Duodenal mucosa (tissue), 2 donors: ENCODE data around the gene ACIN1.

Experiments
- H3K27ac ChIP-seq: one replicate; pipeline ENCODE4 v1.7.0; 2013; ENCODE audit warnings: low read depth, low read length
- H3K27me3 ChIP-seq, 2 donors: one replicate each; pipeline ENCODE4 v1.7.0; 2013; ENCODE audit warnings: low read length in 2 of 2, control low read depth in 1 of 2; ENCODE audit not compliant: insufficient read depth in 2 of 2, control insufficient read depth in 1 of 2
- H3K36me3 ChIP-seq, 2 donors: one replicate each; pipeline ENCODE4 v1.7.0; 2013; ENCODE audit warnings: low read length in 2 of 2, control low read depth in 1 of 2; ENCODE audit not compliant: insufficient read depth in 2 of 2, control insufficient read depth in 1 of 2
- H3K4me1 ChIP-seq, 2 donors: one replicate each; pipeline ENCODE4 v1.7.0; 2013; ENCODE audit warnings: low read length in 2 of 2, control low read depth in 1 of 2; ENCODE audit not compliant: insufficient read depth in 2 of 2, control insufficient read depth in 1 of 2
- H3K4me3 ChIP-seq, 2 donors: one replicate each; pipeline ENCODE4 v1.7.0; 2013; ENCODE audit warnings: low read length in 2 of 2, low read depth in 1 of 2
- H3K9ac ChIP-seq, 2 donors: one replicate each; pipeline ENCODE4 v1.7.0; 2013; ENCODE audit warnings: low read length in 2 of 2, low read depth in 1 of 2
- H3K9me3 ChIP-seq, 2 donors: one replicate each; pipeline ENCODE4 v1.7.0; 2013; ENCODE audit warnings: low read length in 2 of 2, control low read depth in 1 of 2; ENCODE audit not compliant: control insufficient read depth in 1 of 2

ACIN1 gene

GRCh38 chr14:23105348-23105824 is 10.4 kb upstream of the ACIN1 start:
- Histone ChIP-seq H3K9me3 (no peaks in the 10 kb centered on the region), H3K9ac (no peak overlapping the region), H3K4me3 (no peak overlapping the region), H3K27me3 (no peaks in the 10 kb centered on the region), H3K27ac (no peak overlapping the region), H3K4me1 (no peaks in the 10 kb centered on the region), H3K36me3 (no peaks in the 10 kb centered on the region)

DNA sequence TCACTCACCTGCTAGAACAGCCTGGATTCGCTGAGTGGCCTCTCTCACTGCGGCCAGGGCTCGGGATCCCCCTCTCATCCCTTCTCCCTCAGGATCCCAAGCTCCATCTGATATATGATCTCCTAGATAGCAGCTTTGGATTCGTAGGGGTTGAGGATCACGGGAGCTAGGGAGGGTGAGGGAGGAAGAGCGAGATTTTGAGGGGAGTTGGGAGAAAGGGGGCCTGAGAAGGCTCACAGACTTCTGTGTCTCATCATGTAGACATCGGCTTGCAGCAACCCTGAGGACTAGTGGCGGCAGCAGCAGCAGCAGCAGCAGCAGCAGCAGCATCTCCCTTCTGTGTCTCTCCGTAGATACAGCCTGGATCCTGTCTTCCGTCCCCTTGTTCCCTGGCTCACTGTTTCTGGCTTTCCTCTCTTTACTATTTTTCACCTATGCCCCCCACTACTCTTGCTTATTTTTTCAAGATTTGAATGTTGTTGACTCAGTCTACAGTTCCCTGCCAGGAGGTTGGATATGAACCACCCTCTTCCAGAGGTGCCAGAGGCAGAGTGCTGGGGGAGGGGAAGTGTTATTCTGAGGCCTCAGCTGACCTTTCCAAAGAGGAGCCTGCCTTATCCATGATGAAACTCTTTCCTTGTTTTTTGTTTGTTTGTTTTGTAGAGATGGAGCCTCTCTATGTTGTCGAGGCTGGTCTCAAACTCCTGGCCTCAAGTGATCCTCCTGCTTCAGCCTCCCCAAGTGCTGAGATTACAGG is 9.8 kb upstream of the ACIN1 start, which contains the start of gene CIROP:
Gene CIROP, minus strand, starts transcription at position 399 of the 757 bp plus-strand sequence. Its CDS starts 69 bp downstream, at position 330.
- Histone ChIP-seq H3K27ac (no peak within 1 kb of the TSS), H3K9me3 (no peaks in the 10 kb centered on the region), H3K4me3 (no peak within 1 kb of the TSS), H3K4me1 (no peaks in the 10 kb centered on the region), H3K9ac (no peak within 1 kb of the TSS), H3K27me3 (no peaks in the 10 kb centered on the region), H3K36me3 (no peaks in the 10 kb centered on the region)

DNA sequence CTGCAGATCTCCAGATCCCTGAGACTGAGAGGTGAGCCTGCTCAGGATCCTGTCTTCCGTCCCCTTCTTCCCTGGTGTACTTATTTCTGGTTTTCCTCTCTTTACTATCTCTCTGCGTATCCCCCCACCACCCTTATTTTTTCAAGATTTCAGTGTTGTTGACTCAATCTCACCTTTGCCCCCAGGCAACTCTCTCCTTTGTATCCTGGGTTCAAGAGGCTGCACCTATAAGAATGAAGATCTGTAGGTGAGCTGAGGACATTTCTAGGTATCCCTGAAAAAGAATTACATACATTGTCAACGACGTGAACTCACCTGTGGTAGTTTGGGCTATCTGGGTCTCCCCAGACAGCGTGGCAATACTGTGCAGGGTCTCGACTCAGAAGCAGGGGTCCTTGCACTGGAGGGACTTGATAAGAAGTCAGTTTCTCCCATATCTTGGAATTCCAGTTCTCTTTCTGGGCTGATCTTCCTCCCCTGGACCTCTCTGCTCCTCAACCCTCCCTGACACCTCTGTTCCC is 9.2 kb upstream of the ACIN1 start:
- no peak overlapping the region for H3K4me3 ChIP-seq
- peaks cover 0 to 2% of the 10 kb centered on the region in 2 donors for H3K4me1 ChIP-seq
- no peaks in the 10 kb centered on the region for H3K9me3 ChIP-seq
- H3K27ac ChIP-seq, result no peak overlapping the region
- H3K27me3 ChIP-seq, result no peaks in the 10 kb centered on the region
- H3K9ac ChIP-seq, result no peak overlapping the region
- peaks cover 0 to 2% of the 10 kb centered on the region in 2 donors for H3K36me3 ChIP-seq

- Histone ChIP-seq H3K9me3 (no peaks in the 10 kb centered on the region), H3K4me3 (no peak overlapping the region), H3K9ac (no peak overlapping the region), H3K27me3 (no peaks in the 10 kb centered on the region), H3K27ac (no peak overlapping the region), H3K36me3 (peaks cover 0 to 6% of the 10 kb centered on the region in 2 donors), H3K4me1 (peaks cover 0 to 3% of the 10 kb centered on the region in 2 donors)
Measured at GRCh38 chr14:23103581-23103980, 8.6 kb upstream of the ACIN1 start.

DNA sequence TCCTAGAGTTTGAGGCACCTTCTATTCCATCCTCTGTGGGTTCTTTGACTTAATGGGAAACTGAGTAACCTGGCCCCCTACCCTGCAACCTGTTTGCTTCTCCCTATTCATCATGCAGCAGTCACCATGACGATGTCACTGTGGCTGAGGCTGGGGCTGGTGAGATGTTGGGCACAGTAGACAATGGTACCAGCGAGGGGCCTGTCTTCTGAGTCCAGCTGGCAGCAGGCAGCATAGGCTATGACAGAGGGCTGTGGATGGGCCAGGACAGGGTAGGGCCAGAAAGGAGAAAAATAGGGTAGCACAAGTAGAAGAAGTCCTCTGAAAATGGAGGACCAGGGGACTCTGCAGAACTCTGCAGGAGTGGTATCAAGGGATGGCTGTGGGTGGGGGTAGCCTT is 7.9 kb upstream of the ACIN1 start:
- no peak overlapping the region for H3K4me3 ChIP-seq
- no peak overlapping the region for H3K27ac ChIP-seq
- no peaks in the 10 kb centered on the region for H3K9me3 ChIP-seq
- H3K4me1 ChIP-seq, result peaks cover 0 to 3% of the 10 kb centered on the region in 2 donors
- no peak overlapping the region for H3K9ac ChIP-seq
- no peaks in the 10 kb centered on the region for H3K27me3 ChIP-seq
- H3K36me3 ChIP-seq, result peaks cover 7 to 12% of the 10 kb centered on the region in 2 donors

DNA sequence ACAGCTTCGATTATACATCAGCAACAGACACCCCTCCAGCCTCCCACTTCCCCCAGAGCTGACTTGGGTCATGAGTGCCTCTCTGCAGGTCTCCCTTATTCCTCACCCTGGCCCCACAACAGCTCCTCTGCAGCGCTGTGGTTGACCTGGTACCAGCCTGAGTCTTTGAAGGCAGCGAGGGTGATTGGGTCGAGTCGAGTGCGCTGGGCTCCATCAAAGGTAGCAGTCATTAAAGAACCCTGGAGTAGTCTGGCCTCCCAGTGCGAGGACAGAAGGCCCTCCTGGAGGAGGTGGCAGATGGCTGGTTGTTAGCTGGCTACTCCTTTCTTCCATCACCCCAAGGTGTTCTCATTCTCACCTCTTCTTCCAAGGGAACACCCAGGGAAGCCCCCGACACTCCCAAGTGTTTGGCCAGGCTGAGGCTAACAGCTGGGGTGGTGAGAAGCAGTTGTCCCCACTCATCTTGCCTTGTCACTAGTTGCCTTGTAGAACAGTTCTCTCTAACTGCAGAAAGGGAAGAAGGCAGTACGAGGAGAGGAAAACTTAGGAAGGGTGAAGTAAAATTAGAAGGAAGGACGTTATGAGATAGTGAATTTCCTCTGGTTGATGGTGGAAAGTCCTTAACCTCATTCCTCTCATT is 7.2 kb upstream of the ACIN1 start:
- H3K27ac ChIP-seq, result no peak overlapping the region
- peaks cover 11 to 17% of the 10 kb centered on the region in 2 donors for H3K36me3 ChIP-seq
- no peaks in the 10 kb centered on the region for H3K9me3 ChIP-seq
- H3K4me1 ChIP-seq, result peaks cover 2 to 4% of the 10 kb centered on the region in 2 donors
- H3K4me3 ChIP-seq, result no peak overlapping the region
- no peaks in the 10 kb centered on the region for H3K27me3 ChIP-seq
- no peak overlapping the region for H3K9ac ChIP-seq

DNA sequence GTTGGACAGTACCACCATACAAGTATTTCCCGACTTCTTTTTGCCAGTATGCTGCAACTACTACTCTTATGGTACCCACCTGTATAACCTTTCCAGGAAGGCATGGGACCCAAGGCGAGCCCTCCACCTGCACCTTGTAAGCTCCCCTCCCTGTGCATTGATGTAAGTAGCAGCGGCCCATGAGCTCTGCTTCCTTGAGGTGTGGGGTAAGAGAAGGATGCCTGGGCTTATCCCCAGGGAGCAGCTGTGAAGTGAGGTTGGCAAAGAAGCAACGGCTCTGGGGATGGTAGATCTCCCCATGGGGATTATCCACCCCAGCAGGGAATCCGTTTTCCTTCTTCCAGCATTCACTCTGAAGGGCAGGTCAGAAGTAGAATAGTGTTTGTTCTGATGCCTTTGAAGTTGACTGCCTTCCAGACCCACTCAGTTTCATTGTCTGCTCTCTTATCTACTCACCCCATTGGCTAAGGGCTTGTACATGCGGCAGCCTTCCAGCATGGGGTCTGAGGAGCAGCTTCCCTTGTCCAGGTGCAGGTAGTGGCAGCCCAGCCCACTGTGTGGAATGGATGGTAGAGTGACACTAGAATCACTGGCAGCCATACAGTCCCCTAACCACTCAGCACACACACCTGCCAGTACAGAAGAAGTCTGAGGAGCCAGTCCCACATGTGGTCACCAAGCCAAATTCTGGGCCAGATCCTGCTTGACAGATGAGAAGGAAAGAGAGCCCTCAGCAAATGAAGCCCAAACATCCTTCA is 6.5 kb upstream of the ACIN1 start:
- Histone ChIP-seq H3K4me3 (no peak overlapping the region), H3K9ac (no peak overlapping the region), H3K27me3 (no peaks in the 10 kb centered on the region), H3K27ac (no peak overlapping the region), H3K36me3 (peaks cover 11 to 17% of the 10 kb centered on the region in 2 donors), H3K4me1 (peaks cover 9 to 11% of the 10 kb centered on the region in 2 donors), H3K9me3 (no peaks in the 10 kb centered on the region)

DNA sequence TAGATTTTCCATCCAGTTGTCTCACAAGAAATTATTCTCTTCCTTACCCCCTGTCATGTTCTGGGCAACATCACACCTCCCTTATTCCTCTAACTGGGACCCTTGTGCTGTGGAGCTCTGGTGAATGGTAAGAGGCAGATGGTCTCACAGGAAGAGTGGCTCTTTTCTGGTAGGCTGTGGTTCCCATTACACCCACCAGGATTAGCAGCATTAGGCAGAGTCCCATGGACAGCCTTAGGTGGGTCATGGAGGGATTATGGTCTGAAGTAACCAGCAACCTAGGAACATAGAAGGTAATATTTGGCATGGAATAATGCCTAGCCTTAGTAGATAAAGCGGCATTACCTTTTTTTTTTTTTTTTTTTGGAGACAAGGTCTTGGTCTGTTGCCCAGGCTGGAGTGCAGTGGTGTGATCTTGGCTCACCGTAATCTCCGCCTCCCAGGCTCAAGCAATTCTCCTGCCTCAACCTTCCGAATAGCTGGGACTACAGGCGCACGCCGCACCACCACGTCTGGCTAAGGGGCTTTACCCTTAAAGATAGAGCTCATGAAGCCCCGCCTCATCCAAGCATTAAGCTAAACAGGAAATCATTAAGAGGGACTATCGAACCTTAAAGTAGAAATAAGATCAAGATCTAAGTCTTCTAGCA is 4.4 kb upstream of the ACIN1 start:
- H3K4me1 ChIP-seq, result peaks cover 9 to 11% of the 10 kb centered on the region in 2 donors
- no peaks in the 10 kb centered on the region for H3K9me3 ChIP-seq
- peaks cover 11 to 17% of the 10 kb centered on the region in 2 donors for H3K36me3 ChIP-seq
- H3K27me3 ChIP-seq, result no peaks in the 10 kb centered on the region
- no peak overlapping the region for H3K27ac ChIP-seq
- H3K9ac ChIP-seq, result no peak overlapping the region
- H3K4me3 ChIP-seq, result no peak overlapping the region

DNA sequence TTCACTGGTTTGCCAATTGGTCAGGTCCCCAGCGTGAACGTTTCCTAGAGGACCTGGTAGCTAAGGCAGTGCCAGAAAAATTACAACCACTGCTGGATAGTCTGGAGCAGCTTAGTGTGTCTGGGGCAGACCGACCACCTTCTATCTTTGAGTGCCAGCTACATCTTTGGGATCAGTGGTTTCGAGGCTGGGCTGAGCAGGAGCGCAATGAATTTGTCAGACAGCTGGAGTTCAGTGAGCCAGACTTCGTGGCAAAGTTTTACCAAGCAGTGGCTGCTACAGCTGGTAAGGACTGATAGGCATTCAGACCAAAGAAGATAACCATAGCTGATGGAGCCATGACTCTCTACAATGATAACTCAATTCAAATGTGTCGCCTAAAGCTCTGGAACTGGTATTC is 2.9 kb upstream of the ACIN1 start:
- H3K4me1 ChIP-seq, result peaks cover 23 to 24% of the 10 kb centered on the region in 2 donors
- no peak overlapping the region for H3K9ac ChIP-seq
- no peak overlapping the region for H3K4me3 ChIP-seq
- H3K27me3 ChIP-seq, result no peaks in the 10 kb centered on the region
- H3K36me3 ChIP-seq, result peaks cover 11 to 19% of the 10 kb centered on the region in 2 donors
- H3K9me3 ChIP-seq, result no peaks in the 10 kb centered on the region
- H3K27ac ChIP-seq, result no peak overlapping the region
